GM23338 (cell line): ENCODE data around the gene IMPDH1. TPM values are rescaled to one million over a fixed set of nuclear protein-coding genes. Genes with fewer than 3 reads are reported as not detected.
A peak's percentile ranks its signal among the peaks of the same experiment; 100 is the strongest.

Experiments used
- ATAC-seq: fragments of 200-7000 bp; cut with Tn5 transposase; 3 replicates; pipeline ENCODE4 v1.9.1; 2020
- DNase-seq: peaks from one replicate; pipeline ENCODE4 v3.0.0-alpha.2; 2015; ENCODE audit warnings: low spot score
- H2AFZ ChIP-seq: fragments of 200-600 bp; sonication (generic); 2 replicates; pipeline ENCODE4 v1.8.0; 2016; ENCODE audit warnings: antibody characterized with exemption, mild to moderate bottlenecking, moderate library complexity
- H3F3A ChIP-seq: fragments of 200-600 bp; sonication (generic); replicated peaks from 2 replicates; pipeline ENCODE4 v1.8.0; 2017; ENCODE audit warnings: antibody characterized with exemption, mixed run types, low read depth
- H3K27ac ChIP-seq: fragments of 200-600 bp; sonication (generic); 2 replicates; pipeline ENCODE4 v1.6.1; 2016; ENCODE audit warnings: low read depth
- H3K27me3 ChIP-seq: fragments of 200-600 bp; sonication (generic); 2 replicates; pipeline ENCODE4 v1.8.0; 2016; ENCODE audit warnings: mild to moderate bottlenecking, mixed run types, moderate library complexity; ENCODE audit not compliant: insufficient read depth
- H3K36me3 ChIP-seq: fragments of 200-600 bp; sonication (generic); 2 replicates; pipeline ENCODE4 v1.8.0; 2016; ENCODE audit warnings: mild to moderate bottlenecking; ENCODE audit not compliant: insufficient read depth
- H3K4me1 ChIP-seq: fragments of 200-600 bp; sonication (generic); 2 replicates; pipeline ENCODE4 v1.8.0; 2016; ENCODE audit warnings: mild to moderate bottlenecking, moderate library complexity; ENCODE audit not compliant: insufficient read depth
- H3K4me2 ChIP-seq: fragments of 200-600 bp; sonication (generic); 2 replicates; pipeline ENCODE4 v1.7.1; 2017; ENCODE audit warnings: mixed run types
- H3K4me3 ChIP-seq: fragments of 200-600 bp; sonication (generic); 2 replicates; pipeline ENCODE4 v1.6.1; 2016; ENCODE audit warnings: mixed run types
- H3K79me2 ChIP-seq: fragments of 200-600 bp; sonication (generic); replicated peaks from 2 replicates; pipeline ENCODE4 v1.8.0; 2017; ENCODE audit warnings: mild to moderate bottlenecking; ENCODE audit not compliant: insufficient read depth
- H3K9me2 ChIP-seq: fragments of 200-600 bp; sonication (generic); 2 replicates; pipeline ENCODE4 v1.8.0; 2017; ENCODE audit not compliant: insufficient read depth
- H4K20me1 ChIP-seq: fragments of 200-600 bp; sonication (generic); replicated peaks from 2 replicates; pipeline ENCODE4 v1.8.0; 2017; ENCODE audit warnings: mild to moderate bottlenecking; ENCODE audit not compliant: insufficient read depth
- H3K27ac Mint-ChIP-seq: 2 replicates; pipeline ENCODE4 v1.8.0; 2020; ENCODE audit warnings: inconsistent platforms, mild to moderate bottlenecking, moderate library complexity, mixed read lengths
- H3K27me3 Mint-ChIP-seq: 3 replicates; pipeline ENCODE4 v1.8.0; 2022; ENCODE audit warnings: low read depth, mild to moderate bottlenecking, moderate library complexity, mixed read lengths, inconsistent platforms; ENCODE audit not compliant: insufficient read depth, poor library complexity
- H3K36me3 Mint-ChIP-seq: 3 replicates; pipeline ENCODE4 v1.8.0; 2021; ENCODE audit warnings: low read depth, mild to moderate bottlenecking, inconsistent platforms, moderate library complexity, mixed read lengths
- H3K4me1 Mint-ChIP-seq: 3 replicates; pipeline ENCODE4 v1.8.0; 2020; ENCODE audit warnings: mild to moderate bottlenecking, inconsistent platforms, mixed read lengths
- H3K4me3 Mint-ChIP-seq: 3 replicates; pipeline ENCODE4 v1.8.0; 2021; ENCODE audit warnings: moderate library complexity, mild to moderate bottlenecking, inconsistent platforms, mixed read lengths
- H3K9me3 Mint-ChIP-seq: 3 replicates; pipeline ENCODE4 v1.8.0; 2020; ENCODE audit warnings: moderate library complexity, mild to moderate bottlenecking, inconsistent platforms, mixed read lengths
- EZH2 ChIP-seq: fragments of 200-600 bp; sonication (generic); IDR thresholded peaks from one replicate; pipeline ENCODE4 v1.8.0; 2017; ENCODE audit warnings: antibody characterized with exemption, mild to moderate bottlenecking, low read depth; ENCODE audit not compliant: unreplicated experiment
- NANOG ChIP-seq: IDR thresholded peaks from 2 replicates; pipeline ENCODE4 v1.6.1; 2016; ENCODE audit warnings: antibody characterized with exemption, borderline replicate concordance
- STAT1 ChIP-seq: IDR thresholded peaks from one replicate; pipeline ENCODE4 v1.6.1; 2016; ENCODE audit warnings: antibody characterized with exemption; ENCODE audit not compliant: unreplicated experiment
- polyA plus RNA-seq: library from polyadenylated mRNA; unstranded; fragments of >200 nt; fragmentation: Nextera tagmentation; extraction: Ambion mirVana; gene quantifications from 2 replicates; pipeline ENCODE4 v1.2.1, GENCODE V29; 2016
- total RNA-seq: library from RNA; depleted of rRNA; stranded (reverse); fragments of >200 nt; shearing (Covaris generic); gene quantifications from 2 replicates; pipeline ENCODE4 v1.2.3, GENCODE V29; 2014
- TF ChIP-seq, protein P1 (sequence below), 2 experiments: fragments of 200-600 bp in 1 of 2; sonication (generic) in 1 of 2; conservative IDR thresholded peaks; 2 replicates each; pipeline versions ENCODE4 v1.5.1 to v1.6.1; 2016 to 2017; ENCODE audit warnings: antibody characterized with exemption in 2 of 2, low read depth in 2 of 2, mild to moderate bottlenecking in 2 of 2, moderate library complexity in 1 of 2
- TF ChIP-seq, protein P2 (sequence below): IDR thresholded peaks from one replicate; pipeline ENCODE4 v1.6.1; 2018; ENCODE audit warnings: antibody characterized with exemption; ENCODE audit not compliant: unreplicated experiment
- TF ChIP-seq, protein P3 (sequence below): fragments of 250-450 bp; sonication (Bioruptor Pico); IDR thresholded peaks from 2 replicates; pipeline ENCODE4 v1.5.0; 2020; ENCODE audit warnings: mild to moderate bottlenecking, moderate library complexity

IMPDH1 gene
- total and polyA plus RNA-seq, 2 experiments from 2014 or later, result 16.4 to 48.3 TPM

DNA sequence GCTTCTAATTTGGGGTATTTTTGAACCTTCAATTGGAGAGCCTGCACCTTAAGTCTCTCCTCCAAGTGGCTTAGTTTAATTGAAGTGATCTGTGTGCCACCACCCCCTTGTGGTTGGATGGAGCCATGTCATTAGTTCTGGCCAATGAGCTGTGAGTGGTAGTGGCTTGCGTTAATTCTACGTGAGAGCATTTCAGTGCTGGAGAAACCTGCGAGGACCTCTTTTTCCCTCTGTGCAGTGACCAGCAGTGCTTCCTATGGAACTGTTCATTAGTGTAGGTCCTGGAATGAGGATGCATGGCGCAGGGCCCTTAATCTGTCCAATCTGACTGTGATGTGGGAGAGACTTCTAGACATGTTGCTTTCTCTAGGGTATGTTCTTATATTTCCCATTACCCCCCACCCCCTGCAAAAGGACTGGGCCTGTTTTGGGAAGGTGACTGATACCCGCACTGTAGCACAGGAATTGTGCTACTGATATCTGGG is 49.7 kb upstream of the IMPDH1 start:
- peaks cover 6% of the 10 kb centered on the region for H3K27me3 ChIP-seq
- TF ChIP-seq, protein P1, sequence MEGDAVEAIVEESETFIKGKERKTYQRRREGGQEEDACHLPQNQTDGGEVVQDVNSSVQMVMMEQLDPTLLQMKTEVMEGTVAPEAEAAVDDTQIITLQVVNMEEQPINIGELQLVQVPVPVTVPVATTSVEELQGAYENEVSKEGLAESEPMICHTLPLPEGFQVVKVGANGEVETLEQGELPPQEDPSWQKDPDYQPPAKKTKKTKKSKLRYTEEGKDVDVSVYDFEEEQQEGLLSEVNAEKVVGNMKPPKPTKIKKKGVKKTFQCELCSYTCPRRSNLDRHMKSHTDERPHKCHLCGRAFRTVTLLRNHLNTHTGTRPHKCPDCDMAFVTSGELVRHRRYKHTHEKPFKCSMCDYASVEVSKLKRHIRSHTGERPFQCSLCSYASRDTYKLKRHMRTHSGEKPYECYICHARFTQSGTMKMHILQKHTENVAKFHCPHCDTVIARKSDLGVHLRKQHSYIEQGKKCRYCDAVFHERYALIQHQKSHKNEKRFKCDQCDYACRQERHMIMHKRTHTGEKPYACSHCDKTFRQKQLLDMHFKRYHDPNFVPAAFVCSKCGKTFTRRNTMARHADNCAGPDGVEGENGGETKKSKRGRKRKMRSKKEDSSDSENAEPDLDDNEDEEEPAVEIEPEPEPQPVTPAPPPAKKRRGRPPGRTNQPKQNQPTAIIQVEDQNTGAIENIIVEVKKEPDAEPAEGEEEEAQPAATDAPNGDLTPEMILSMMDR (conservative IDR thresholded peaks at IDR 0.05; ENCODE audit: low read depth in 2 of 2), result peak; percentile 88 to 92
- TF ChIP-seq NANOG, result no peak
- no peak overlapping the region for H3K27ac Mint-ChIP-seq
- peaks cover 32% of the 10 kb centered on the region for H3K4me1 ChIP-seq
- no peak overlapping the region for H3K4me3 ChIP-seq
- DNase-seq, result peak; percentile 85
- peaks cover 31% of the 10 kb centered on the region for H3K4me1 Mint-ChIP-seq
- peaks cover 47% of the 10 kb centered on the region for H3K79me2 ChIP-seq
- peaks cover 19% of the 10 kb centered on the region for H3K27me3 Mint-ChIP-seq
- H3K9me2 ChIP-seq, result no peaks in the 10 kb centered on the region
- ATAC-seq, result peak; percentile 47
- 0 out of 2 replicates have a peak, but pooled peaks cover 3% of the 10 kb centered on the region for H3K36me3 ChIP-seq
- peaks cover 9% of the 10 kb centered on the region for H3K9me3 Mint-ChIP-seq
- H3K4me2 ChIP-seq, result no peak overlapping the region
- H3K36me3 Mint-ChIP-seq, result peaks cover 46% of the 10 kb centered on the region
- no peak overlapping the region for H3K27ac ChIP-seq
- no peak overlapping the region; the same call in 2 of the 3 replicates for H3K4me3 Mint-ChIP-seq
- H4K20me1 ChIP-seq, result peaks cover 12% of the 10 kb centered on the region
- H2AFZ ChIP-seq, result no peak overlapping the region
- peaks cover 7% of the 10 kb centered on the region; the same call in 1 of the 2 replicates for H3F3A ChIP-seq

DNA sequence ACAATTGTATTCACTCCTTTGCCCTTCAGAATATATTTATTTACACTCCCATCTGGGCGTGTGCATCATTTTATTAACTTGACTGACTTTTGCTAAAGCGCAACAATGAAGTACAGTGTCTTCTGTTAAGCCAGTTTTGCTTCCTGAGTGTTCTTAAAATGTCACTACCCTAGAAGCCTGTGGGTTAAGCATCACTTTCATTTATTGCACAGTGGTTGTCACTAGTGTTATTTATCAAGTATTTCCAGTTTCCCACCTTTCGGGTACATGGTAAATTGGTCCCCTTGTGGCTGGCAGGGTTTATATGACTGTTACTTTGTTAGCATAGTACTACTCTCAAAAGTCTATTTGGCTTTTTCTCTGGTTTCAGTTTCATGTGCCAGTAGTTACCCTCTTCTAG is 49.2 kb upstream of the IMPDH1 start:
- no peak overlapping the region for H2AFZ ChIP-seq
- Mint-ChIP-seq H3K9me3 (peaks cover 9% of the 10 kb centered on the region), H3K36me3 (peaks cover 43% of the 10 kb centered on the region), H3K4me1 (peaks cover 36% of the 10 kb centered on the region), H3K27ac (no peak overlapping the region), H3K27me3 (peaks cover 20% of the 10 kb centered on the region), H3K4me3 (no peak overlapping the region)
- no peak overlapping the region for H3K4me2 ChIP-seq
- ATAC-seq, result no peak
- no peaks in the 10 kb centered on the region for H3K9me2 ChIP-seq
- H3K4me3 ChIP-seq, result no peak overlapping the region
- peaks cover 36% of the 10 kb centered on the region for H3K4me1 ChIP-seq
- H3K27me3 ChIP-seq, result peaks cover 6% of the 10 kb centered on the region
- H3K27ac ChIP-seq, result no peak overlapping the region
- DNase-seq, result no peak
- peaks cover 12% of the 10 kb centered on the region for H4K20me1 ChIP-seq
- no peaks in the 10 kb centered on the region for H3K36me3 ChIP-seq
- H3K79me2 ChIP-seq, result peaks cover 47% of the 10 kb centered on the region
- H3F3A ChIP-seq, result peaks cover 7% of the 10 kb centered on the region; the same call in 1 of the 2 replicates
- TF ChIP-seq EZH2 (no peak), STAT1 (no peak), NANOG (no peak)
- TF ChIP-seq, protein P2, sequence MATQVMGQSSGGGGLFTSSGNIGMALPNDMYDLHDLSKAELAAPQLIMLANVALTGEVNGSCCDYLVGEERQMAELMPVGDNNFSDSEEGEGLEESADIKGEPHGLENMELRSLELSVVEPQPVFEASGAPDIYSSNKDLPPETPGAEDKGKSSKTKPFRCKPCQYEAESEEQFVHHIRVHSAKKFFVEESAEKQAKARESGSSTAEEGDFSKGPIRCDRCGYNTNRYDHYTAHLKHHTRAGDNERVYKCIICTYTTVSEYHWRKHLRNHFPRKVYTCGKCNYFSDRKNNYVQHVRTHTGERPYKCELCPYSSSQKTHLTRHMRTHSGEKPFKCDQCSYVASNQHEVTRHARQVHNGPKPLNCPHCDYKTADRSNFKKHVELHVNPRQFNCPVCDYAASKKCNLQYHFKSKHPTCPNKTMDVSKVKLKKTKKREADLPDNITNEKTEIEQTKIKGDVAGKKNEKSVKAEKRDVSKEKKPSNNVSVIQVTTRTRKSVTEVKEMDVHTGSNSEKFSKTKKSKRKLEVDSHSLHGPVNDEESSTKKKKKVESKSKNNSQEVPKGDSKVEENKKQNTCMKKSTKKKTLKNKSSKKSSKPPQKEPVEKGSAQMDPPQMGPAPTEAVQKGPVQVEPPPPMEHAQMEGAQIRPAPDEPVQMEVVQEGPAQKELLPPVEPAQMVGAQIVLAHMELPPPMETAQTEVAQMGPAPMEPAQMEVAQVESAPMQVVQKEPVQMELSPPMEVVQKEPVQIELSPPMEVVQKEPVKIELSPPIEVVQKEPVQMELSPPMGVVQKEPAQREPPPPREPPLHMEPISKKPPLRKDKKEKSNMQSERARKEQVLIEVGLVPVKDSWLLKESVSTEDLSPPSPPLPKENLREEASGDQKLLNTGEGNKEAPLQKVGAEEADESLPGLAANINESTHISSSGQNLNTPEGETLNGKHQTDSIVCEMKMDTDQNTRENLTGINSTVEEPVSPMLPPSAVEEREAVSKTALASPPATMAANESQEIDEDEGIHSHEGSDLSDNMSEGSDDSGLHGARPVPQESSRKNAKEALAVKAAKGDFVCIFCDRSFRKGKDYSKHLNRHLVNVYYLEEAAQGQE, result no peak
- TF ChIP-seq, protein P1 (conservative IDR thresholded peaks at IDR 0.05; ENCODE audit: low read depth in 2 of 2), result no peak
- TF ChIP-seq, protein P3, sequence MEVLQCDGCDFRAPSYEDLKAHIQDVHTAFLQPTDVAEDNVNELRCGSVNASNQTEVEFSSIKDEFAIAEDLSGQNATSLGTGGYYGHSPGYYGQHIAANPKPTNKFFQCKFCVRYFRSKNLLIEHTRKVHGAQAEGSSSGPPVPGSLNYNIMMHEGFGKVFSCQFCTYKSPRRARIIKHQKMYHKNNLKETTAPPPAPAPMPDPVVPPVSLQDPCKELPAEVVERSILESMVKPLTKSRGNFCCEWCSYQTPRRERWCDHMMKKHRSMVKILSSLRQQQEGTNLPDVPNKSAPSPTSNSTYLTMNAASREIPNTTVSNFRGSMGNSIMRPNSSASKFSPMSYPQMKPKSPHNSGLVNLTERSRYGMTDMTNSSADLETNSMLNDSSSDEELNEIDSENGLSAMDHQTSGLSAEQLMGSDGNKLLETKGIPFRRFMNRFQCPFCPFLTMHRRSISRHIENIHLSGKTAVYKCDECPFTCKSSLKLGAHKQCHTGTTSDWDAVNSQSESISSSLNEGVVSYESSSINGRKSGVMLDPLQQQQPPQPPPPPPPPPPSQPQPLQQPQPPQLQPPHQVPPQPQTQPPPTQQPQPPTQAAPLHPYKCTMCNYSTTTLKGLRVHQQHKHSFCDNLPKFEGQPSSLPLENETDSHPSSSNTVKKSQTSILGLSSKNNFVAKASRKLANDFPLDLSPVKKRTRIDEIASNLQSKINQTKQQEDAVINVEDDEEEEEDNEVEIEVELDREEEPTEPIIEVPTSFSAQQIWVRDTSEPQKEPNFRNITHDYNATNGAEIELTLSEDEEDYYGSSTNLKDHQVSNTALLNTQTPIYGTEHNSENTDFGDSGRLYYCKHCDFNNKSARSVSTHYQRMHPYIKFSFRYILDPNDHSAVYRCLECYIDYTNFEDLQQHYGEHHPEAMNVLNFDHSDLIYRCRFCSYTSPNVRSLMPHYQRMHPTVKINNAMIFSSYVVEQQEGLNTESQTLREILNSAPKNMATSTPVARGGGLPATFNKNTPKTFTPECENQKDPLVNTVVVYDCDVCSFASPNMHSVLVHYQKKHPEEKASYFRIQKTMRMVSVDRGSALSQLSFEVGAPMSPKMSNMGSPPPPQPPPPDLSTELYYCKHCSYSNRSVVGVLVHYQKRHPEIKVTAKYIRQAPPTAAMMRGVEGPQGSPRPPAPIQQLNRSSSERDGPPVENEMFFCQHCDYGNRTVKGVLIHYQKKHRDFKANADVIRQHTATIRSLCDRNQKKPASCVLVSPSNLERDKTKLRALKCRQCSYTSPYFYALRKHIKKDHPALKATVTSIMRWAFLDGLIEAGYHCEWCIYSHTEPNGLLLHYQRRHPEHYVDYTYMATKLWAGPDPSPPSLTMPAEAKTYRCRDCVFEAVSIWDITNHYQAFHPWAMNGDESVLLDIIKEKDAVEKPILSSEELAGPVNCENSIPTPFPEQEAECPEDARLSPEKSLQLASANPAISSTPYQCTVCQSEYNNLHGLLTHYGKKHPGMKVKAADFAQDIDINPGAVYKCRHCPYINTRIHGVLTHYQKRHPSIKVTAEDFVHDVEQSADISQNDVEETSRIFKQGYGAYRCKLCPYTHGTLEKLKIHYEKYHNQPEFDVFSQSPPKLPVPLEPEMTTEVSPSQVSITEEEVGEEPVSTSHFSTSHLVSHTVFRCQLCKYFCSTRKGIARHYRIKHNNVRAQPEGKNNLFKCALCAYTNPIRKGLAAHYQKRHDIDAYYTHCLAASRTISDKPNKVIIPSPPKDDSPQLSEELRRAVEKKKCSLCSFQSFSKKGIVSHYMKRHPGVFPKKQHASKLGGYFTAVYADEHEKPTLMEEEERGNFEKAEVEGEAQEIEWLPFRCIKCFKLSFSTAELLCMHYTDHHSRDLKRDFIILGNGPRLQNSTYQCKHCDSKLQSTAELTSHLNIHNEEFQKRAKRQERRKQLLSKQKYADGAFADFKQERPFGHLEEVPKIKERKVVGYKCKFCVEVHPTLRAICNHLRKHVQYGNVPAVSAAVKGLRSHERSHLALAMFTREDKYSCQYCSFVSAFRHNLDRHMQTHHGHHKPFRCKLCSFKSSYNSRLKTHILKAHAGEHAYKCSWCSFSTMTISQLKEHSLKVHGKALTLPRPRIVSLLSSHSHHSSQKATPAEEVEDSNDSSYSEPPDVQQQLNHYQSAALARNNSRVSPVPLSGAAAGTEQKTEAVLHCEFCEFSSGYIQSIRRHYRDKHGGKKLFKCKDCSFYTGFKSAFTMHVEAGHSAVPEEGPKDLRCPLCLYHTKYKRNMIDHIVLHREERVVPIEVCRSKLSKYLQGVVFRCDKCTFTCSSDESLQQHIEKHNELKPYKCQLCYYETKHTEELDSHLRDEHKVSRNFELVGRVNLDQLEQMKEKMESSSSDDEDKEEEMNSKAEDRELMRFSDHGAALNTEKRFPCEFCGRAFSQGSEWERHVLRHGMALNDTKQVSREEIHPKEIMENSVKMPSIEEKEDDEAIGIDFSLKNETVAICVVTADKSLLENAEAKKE (CRISPR knock-in tag), result no peak
